GM18861 (cell line): ENCODE results near the gene CEACAM3.
"Not testable (repeated sequence)": the region's sequence is repeated elsewhere in the genome, so short reads cannot be mapped to it uniquely, and the experiment has no call there.

ENCODE experiments used
- ATAC-seq: cut with Tn5 transposase; IDR thresholded peaks from one replicate; pipeline ENCODE4 v1.9.1; 2021; ENCODE audit not compliant: unreplicated experiment

CEACAM3 gene

GRCh38 chr19:41796362-41796761 lies at the start of gene CEACAM3:
CEACAM3 (plus strand) TSS chr19:41796587; CDS start chr19:41796678, 91 bp downstream.
- no peak for ATAC-seq

- ATAC-seq: no peak
Measured at GRCh38 chr19:41746593-41747227, 49.7 kb upstream of the CEACAM3 start.

GRCh38 chr19:41748012-41748411 lies 48.4 kb upstream of the CEACAM3 start:
- ATAC-seq: no peak

- ATAC-seq: not testable (repeated sequence)
Measured at GRCh38 chr19:41750248-41751134, 45.9 kb upstream of the CEACAM3 start.

- ATAC-seq: no peak
Measured at GRCh38 chr19:41753159-41753558, 43.2 kb upstream of the CEACAM3 start.

- ATAC-seq: no peak
Measured at GRCh38 chr19:41753936-41754529, 42.4 kb upstream of the CEACAM3 start.

- no peak for ATAC-seq
Measured at GRCh38 chr19:41755328-41755913, 41.0 kb upstream of the CEACAM3 start, which contains the start of gene CEACAM6. CEACAM6 (plus strand) TSS chr19:41755530; CDS start chr19:41755639, 109 bp downstream.

- no peak for ATAC-seq
Measured at GRCh38 chr19:41758846-41759245, 37.5 kb upstream of the CEACAM3 start.

- no peak for ATAC-seq
Measured at GRCh38 chr19:41767115-41767514, 29.3 kb upstream of the CEACAM3 start.

GRCh38 chr19:41768105-41768504 lies 28.3 kb upstream of the CEACAM3 start:
- not testable (repeated sequence) for ATAC-seq

GRCh38 chr19:41769608-41770007 lies 26.8 kb upstream of the CEACAM3 start:
- ATAC-seq: no peak

GRCh38 chr19:41771410-41771809 lies 25.0 kb upstream of the CEACAM3 start:
- ATAC-seq: no peak

GRCh38 chr19:41774515-41774980 lies 21.8 kb upstream of the CEACAM3 start:
- ATAC-seq: no peak

- ATAC-seq: no peak
Measured at GRCh38 chr19:41776700-41777099, 19.7 kb upstream of the CEACAM3 start.

GRCh38 chr19:41783612-41784011 lies 12.8 kb upstream of the CEACAM3 start:
- ATAC-seq: no peak

- no peak for ATAC-seq
Measured at GRCh38 chr19:41784312-41784711, 12.1 kb upstream of the CEACAM3 start.

GRCh38 chr19:41784743-41785142 lies 11.6 kb upstream of the CEACAM3 start:
- no peak for ATAC-seq

- ATAC-seq: no peak
Measured at GRCh38 chr19:41785653-41786052, 10.7 kb upstream of the CEACAM3 start.

- no peak for ATAC-seq
Measured at GRCh38 chr19:41787055-41787454, 9.3 kb upstream of the CEACAM3 start.

- ATAC-seq: not testable (repeated sequence)
Measured at GRCh38 chr19:41788518-41788917, 7.9 kb upstream of the CEACAM3 start.

- ATAC-seq: not testable (repeated sequence)
Measured at GRCh38 chr19:41789053-41789452, 7.3 kb upstream of the CEACAM3 start.
